Esophagus muscularis mucosa (tissue), 4 donors: ENCODE results near the gene SPTLC3. TPM values are rescaled to one million over a fixed set of nuclear protein-coding genes. Genes with fewer than 3 reads are reported as not detected.

Experiments
- DNase-seq: peaks from one replicate; pipeline ENCODE4 v3.0.0-alpha.2; 2017; ENCODE audit errors: extremely low spot score
- H3K27ac ChIP-seq, 4 donors: fragments of 200-600 bp; sonication (generic); replicated peaks in 1 of 4; 1 replicate in 3 of 4; 2 replicates in 1 of 4; pipeline ENCODE4 v1.5.1; 2016 to 2019; ENCODE audit warnings: mild to moderate bottlenecking in 1 of 4
- H3K27me3 ChIP-seq, 4 donors: fragments of 200-600 bp; sonication (generic); one replicate each; pipeline versions ENCODE4 v1.5.1 to v1.6.0; 2016 to 2019
- H3K36me3 ChIP-seq, 4 donors: fragments of 200-600 bp; sonication (generic); one replicate each; pipeline ENCODE4 v1.5.1; 2016 to 2019
- H3K4me1 ChIP-seq, 4 donors: fragments of 200-600 bp; sonication (generic); one replicate each; pipeline ENCODE4 v1.5.1; 2016 to 2019
- H3K4me3 ChIP-seq, 4 donors: fragments of 200-600 bp; sonication (generic); 1 replicate in 2 of 4; 2 replicates in 2 of 4; pipeline ENCODE4 v1.5.1; 2016 to 2019; ENCODE audit warnings: mild to moderate bottlenecking in 4 of 4, moderate library complexity in 1 of 4
- H3K9me3 ChIP-seq, 4 donors: fragments of 200-600 bp; sonication (generic); 1 replicate in 3 of 4; 2 replicates in 1 of 4; pipeline ENCODE4 v1.5.1; 2016 to 2019
- EP300 ChIP-seq: sonication (generic); formaldehyde crosslinking; IDR thresholded peaks from one replicate; pipeline ENCODE4 v1.6.1; 2017; ENCODE audit warnings: antibody characterized with exemption
- POLR2A ChIP-seq: fragments of 450-650 bp; IDR thresholded peaks from one replicate; pipeline ENCODE4 v1.6.1; 2017; ENCODE audit warnings: antibody characterized with exemption, moderate library complexity, mild to moderate bottlenecking, low read depth
- POLR2AphosphoS5 ChIP-seq, 2 donors: sonication (generic); formaldehyde crosslinking; IDR thresholded peaks; one replicate each; pipeline ENCODE4 v1.6.1; 2017; ENCODE audit warnings: antibody characterized with exemption in 2 of 2
- WGBS: methylation state at CpG from one replicate; pipeline ENCODE4 v1.1.5; 2018; 5-methylcytosine and 5-hydroxymethylcytosine counted together
- intact Hi-C: fragments of 100-400 bp; cut with DNase I; formaldehyde crosslinking; loops from one replicate; pipeline ENCODE4 v1.15.1; 2023
- total RNA-seq, 4 donors: library from RNA; depleted of rRNA; stranded (reverse); fragments of >200 nt; gene quantifications; one replicate each; pipeline versions ENCODE4 v1.1.0 to v1.2.1, GENCODE V29; 2016
- TF ChIP-seq, protein P1 (sequence below), 3 experiments: fragments of 200-600 bp in 2 of 3; fragments of 450-650 bp in 1 of 3; sonication (generic) in 2 of 3; IDR thresholded peaks; one replicate each; pipeline ENCODE4 v1.5.1; 2017 to 2019; ENCODE audit warnings: antibody characterized with exemption in 3 of 3, mild to moderate bottlenecking in 2 of 3, moderate library complexity in 1 of 3

SPTLC3 gene
- total RNA-seq, 4 donors from 2014 or later: 2.8 to 12.5 (median 3.9) TPM

DNA sequence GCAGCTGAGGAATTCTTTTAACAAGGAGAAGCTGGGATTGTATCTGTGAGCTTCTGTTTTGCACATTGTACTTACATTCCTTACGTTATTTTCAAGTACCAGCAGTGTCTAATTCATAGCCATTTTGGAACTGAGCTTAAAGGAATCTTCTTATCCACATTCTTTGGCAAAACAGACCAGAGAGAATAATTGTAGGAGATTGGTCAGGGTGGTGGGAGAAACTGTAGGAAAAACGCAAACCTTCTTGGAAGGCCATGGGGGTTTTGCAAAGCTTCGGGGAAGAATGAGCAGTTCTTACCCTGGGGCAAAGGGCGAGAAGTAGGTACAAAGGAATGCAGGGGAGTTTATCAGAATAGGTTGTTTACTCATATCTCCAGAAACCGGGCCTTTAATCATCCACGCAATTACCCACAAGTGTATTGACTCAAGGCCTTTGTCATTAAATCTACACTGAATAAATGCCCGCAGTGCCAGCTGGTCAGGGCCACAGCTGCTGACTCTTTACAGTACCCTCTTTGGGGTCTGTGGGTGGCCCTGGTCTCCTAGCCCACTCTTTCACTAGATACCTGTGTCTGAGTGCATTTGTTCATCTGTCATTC lies 39.6 kb upstream of the SPTLC3 start:
- DNase-seq: no peak
- Histone ChIP-seq H3K4me3 (no peak overlapping the region), H3K36me3 (no peaks in the 10 kb centered on the region), H3K9me3 (no peaks in the 10 kb centered on the region), H3K27me3 (no peaks in the 10 kb centered on the region), H3K27ac (no peak overlapping the region), H3K4me1 (no peaks in the 10 kb centered on the region)
- intact Hi-C loops: no loop called here
- WGBS: 83% methylated on average over 7 of the region's 7 CpGs
- TF ChIP-seq POLR2AphosphoS5 (IDR thresholded peaks at IDR 0.05) (no peak), POLR2A (no peak), EP300 (no peak)
- TF ChIP-seq, protein P1, sequence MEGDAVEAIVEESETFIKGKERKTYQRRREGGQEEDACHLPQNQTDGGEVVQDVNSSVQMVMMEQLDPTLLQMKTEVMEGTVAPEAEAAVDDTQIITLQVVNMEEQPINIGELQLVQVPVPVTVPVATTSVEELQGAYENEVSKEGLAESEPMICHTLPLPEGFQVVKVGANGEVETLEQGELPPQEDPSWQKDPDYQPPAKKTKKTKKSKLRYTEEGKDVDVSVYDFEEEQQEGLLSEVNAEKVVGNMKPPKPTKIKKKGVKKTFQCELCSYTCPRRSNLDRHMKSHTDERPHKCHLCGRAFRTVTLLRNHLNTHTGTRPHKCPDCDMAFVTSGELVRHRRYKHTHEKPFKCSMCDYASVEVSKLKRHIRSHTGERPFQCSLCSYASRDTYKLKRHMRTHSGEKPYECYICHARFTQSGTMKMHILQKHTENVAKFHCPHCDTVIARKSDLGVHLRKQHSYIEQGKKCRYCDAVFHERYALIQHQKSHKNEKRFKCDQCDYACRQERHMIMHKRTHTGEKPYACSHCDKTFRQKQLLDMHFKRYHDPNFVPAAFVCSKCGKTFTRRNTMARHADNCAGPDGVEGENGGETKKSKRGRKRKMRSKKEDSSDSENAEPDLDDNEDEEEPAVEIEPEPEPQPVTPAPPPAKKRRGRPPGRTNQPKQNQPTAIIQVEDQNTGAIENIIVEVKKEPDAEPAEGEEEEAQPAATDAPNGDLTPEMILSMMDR (IDR thresholded peaks at IDR 0.05): no peak

- Histone ChIP-seq H3K4me1 (no peaks in the 10 kb centered on the region), H3K27ac (no peak overlapping the region), H3K27me3 (no peaks in the 10 kb centered on the region), H3K9me3 (no peaks in the 10 kb centered on the region), H3K4me3 (no peak overlapping the region), H3K36me3 (no peaks in the 10 kb centered on the region)
- intact Hi-C loops: loop anchor here (1.0 kb wide), 1 partner anchor 136 kb away; no protein-coding TSS in a partner anchor
- TF ChIP-seq EP300 (no peak), POLR2AphosphoS5 (IDR thresholded peaks at IDR 0.05) (no peak), POLR2A (no peak)
- TF ChIP-seq, protein P1 (IDR thresholded peaks at IDR 0.05): peak; percentile 56 to 64 (median 61)
- no peak for DNase-seq
- WGBS: 39% methylated on average over 4 of the region's 4 CpGs
Measured at GRCh38 chr20:12970372-12970821, 38.4 kb upstream of the SPTLC3 start.

GRCh38 chr20:12975833-12976608 lies 32.8 kb upstream of the SPTLC3 start:
- Histone ChIP-seq H3K27me3 (peaks cover 0 to 5% (median 0%) of the 10 kb centered on the region in 4 donors), H3K36me3 (no peaks in the 10 kb centered on the region), H3K4me3 (no peak overlapping the region), H3K27ac (no peak overlapping the region), H3K4me1 (no peaks in the 10 kb centered on the region), H3K9me3 (no peaks in the 10 kb centered on the region)
- TF ChIP-seq POLR2A (no peak), EP300 (no peak), POLR2AphosphoS5 (IDR thresholded peaks at IDR 0.05) (no peak)
- TF ChIP-seq, protein P1 (IDR thresholded peaks at IDR 0.05): no peak
- intact Hi-C loops: no loop called here
- WGBS: 89% methylated on average over 4 of the region's 4 CpGs
- no peak for DNase-seq

- no peaks in the 10 kb centered on the region for H3K4me1 ChIP-seq
- peaks cover 0 to 5% (median 0%) of the 10 kb centered on the region in 4 donors for H3K27me3 ChIP-seq
- intact Hi-C loops: no loop called here
- 88% methylated on average over 6 of the region's 6 CpGs for WGBS
- no peak overlapping the region for H3K4me3 ChIP-seq
- no peaks in the 10 kb centered on the region for H3K9me3 ChIP-seq
- DNase-seq: no peak
- H3K27ac ChIP-seq: no peak overlapping the region
- no peaks in the 10 kb centered on the region for H3K36me3 ChIP-seq
- TF ChIP-seq EP300 (no peak), POLR2AphosphoS5 (IDR thresholded peaks at IDR 0.05) (no peak), POLR2A (no peak)
- TF ChIP-seq, protein P1 (IDR thresholded peaks at IDR 0.05): no peak
Measured at GRCh38 chr20:12976720-12977309, 32.0 kb upstream of the SPTLC3 start.
